CD4-positive, alpha-beta T cell treated with Interleukin-4 for 4 hours (primary cell): ENCODE data around the gene SHROOM4.

ENCODE experiments used
- DNase-seq: peaks from one replicate; pipeline ENCODE4 v3.0.0-alpha.2; 2020

SHROOM4 gene

GRCh38 chrX:50776248-50776647 is 37.7 kb downstream of the SHROOM4 start:
- no peak for DNase-seq

GRCh38 chrX:50771382-50771781 is 42.6 kb downstream of the SHROOM4 start:
- DNase-seq = no peak

GRCh38 chrX:50770702-50771101 is 43.3 kb downstream of the SHROOM4 start:
- DNase-seq = no peak

GRCh38 chrX:50769389-50770063 is 44.5 kb downstream of the SHROOM4 start:
- DNase-seq = no peak

GRCh38 chrX:50768801-50769200 is 45.2 kb downstream of the SHROOM4 start:
- no peak for DNase-seq

GRCh38 chrX:50765986-50766385 is 48.0 kb downstream of the SHROOM4 start:
- no peak for DNase-seq

GRCh38 chrX:50762578-50762977 is 51.4 kb downstream of the SHROOM4 start:
- no peak for DNase-seq

- DNase-seq = no peak
Measured at GRCh38 chrX:50756276-50756675, 57.7 kb downstream of the SHROOM4 start.

GRCh38 chrX:50751091-50751490 is 62.9 kb downstream of the SHROOM4 start:
- no peak for DNase-seq

GRCh38 chrX:50747471-50747900 is 66.5 kb downstream of the SHROOM4 start:
- DNase-seq = no peak

GRCh38 chrX:50736656-50737055 is 77.3 kb downstream of the SHROOM4 start:
- DNase-seq = no peak

GRCh38 chrX:50726296-50726695 is 87.7 kb downstream of the SHROOM4 start:
- DNase-seq = no peak

- DNase-seq = no peak
Measured at GRCh38 chrX:50725310-50725709, 88.7 kb downstream of the SHROOM4 start.

GRCh38 chrX:50723006-50723405 is 91.0 kb downstream of the SHROOM4 start:
- no peak for DNase-seq

GRCh38 chrX:50721764-50722521 is 92.1 kb downstream of the SHROOM4 start:
- no peak for DNase-seq

- no peak for DNase-seq
Measured at GRCh38 chrX:50719614-50720013, 94.4 kb downstream of the SHROOM4 start.

- no peak for DNase-seq
Measured at GRCh38 chrX:50718776-50719175, 95.2 kb downstream of the SHROOM4 start.

GRCh38 chrX:50716706-50717105 is 97.3 kb downstream of the SHROOM4 start:
- no peak for DNase-seq

GRCh38 chrX:50712777-50713176 is 101.2 kb downstream of the SHROOM4 start:
- DNase-seq = no peak

GRCh38 chrX:50711907-50712306 is 102.1 kb downstream of the SHROOM4 start:
- DNase-seq = no peak

GRCh38 chrX:50707955-50708699 is 105.9 kb downstream of the SHROOM4 start:
- no peak for DNase-seq

GRCh38 chrX:50707405-50707804 is 106.6 kb downstream of the SHROOM4 start:
- no peak for DNase-seq

- no peak for DNase-seq
Measured at GRCh38 chrX:50705042-50705441, 109.0 kb downstream of the SHROOM4 start.

- no peak for DNase-seq
Measured at GRCh38 chrX:50704360-50704759, 109.6 kb downstream of the SHROOM4 start.
